ES-I3 (cell line): Measurements from ENCODE around the gene GCNA.
A peak's percentile ranks its signal among the peaks of the same experiment; 100 is the strongest.

Experiments
- H3K36me3 ChIP-seq: 2 replicates; pipeline ENCODE4 v1.6.1; 2013; ENCODE audit warnings: mild to moderate bottlenecking, low read length, control low read depth, moderate library complexity; ENCODE audit not compliant: insufficient read depth
- H3K4me1 ChIP-seq: 2 replicates; pipeline ENCODE4 v1.6.1; 2013; ENCODE audit warnings: mild to moderate bottlenecking, control low read depth, low read length; ENCODE audit not compliant: insufficient read depth
- H3K9ac ChIP-seq: 2 replicates; pipeline ENCODE4 v1.6.1; 2013; ENCODE audit warnings: low read depth, mild to moderate bottlenecking, low read length, moderate library complexity
- H3K9me3 ChIP-seq: 2 replicates; pipeline ENCODE4 v1.6.1; 2013; ENCODE audit warnings: mild to moderate bottlenecking, low read length, moderate library complexity; ENCODE audit not compliant: control insufficient read depth, insufficient read depth

Gene GCNA

DNA sequence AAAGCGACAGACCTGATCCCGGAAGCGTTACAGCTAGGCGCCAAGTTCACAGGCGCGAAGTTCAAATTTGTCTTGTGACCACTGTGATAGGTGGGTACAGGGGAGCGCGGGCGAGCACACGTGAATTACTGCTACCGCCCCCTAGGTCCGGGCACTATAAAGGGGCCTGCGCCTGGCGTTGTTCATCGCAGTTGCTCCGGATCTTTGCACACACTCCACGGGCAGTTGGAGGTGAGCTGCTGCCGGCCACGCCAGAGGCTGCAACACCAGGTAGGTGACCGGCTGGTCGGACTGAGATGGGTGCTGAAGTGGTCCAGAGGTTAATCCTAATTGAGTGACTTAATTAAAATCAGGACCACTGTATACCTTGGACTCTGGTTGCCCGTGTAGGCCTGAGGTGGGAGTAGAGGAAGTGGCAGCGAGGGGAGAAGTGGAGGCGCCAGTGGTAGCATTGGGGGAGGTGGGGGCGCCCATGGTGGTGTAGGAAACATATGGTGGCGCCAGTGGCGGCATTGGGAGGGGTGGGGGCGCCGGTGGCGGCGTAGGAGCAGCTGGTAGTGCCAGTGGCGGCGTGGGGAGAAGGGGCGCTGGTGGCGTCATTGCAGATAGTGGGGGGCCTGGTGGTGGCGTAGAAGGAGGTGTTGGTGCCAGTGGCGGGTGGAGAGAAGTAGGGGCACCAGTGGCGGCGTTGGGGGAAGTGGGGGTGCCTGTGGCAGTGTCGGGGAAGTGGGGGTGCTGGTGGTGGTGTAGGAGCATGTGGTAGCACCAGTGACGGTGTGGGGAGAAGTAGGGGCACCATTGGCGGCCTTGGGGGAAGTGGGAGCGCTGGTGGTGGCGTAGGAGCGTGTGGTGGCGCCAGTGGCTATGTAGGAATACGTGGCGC lies at the start of gene GCNA:
TSS of gene GCNA (plus strand) at position 185 of the 883 bp plus-strand sequence. CDS start 2,385 bp downstream, outside the sequence.
- no peaks in the 10 kb centered on the region for H3K4me1 ChIP-seq
- H3K9ac ChIP-seq: no peak within 1 kb of the TSS
- no peaks in the 10 kb centered on the region for H3K36me3 ChIP-seq
- no peaks in the 10 kb centered on the region for H3K9me3 ChIP-seq

- no peaks in the 10 kb centered on the region for H3K36me3 ChIP-seq
- H3K9ac ChIP-seq: peak overlapping the region; percentile 52
- no peaks in the 10 kb centered on the region; the same call in 1 of the 2 replicates for H3K4me1 ChIP-seq
- H3K9me3 ChIP-seq: no peaks in the 10 kb centered on the region
Measured at GRCh38 chrX:71532078-71532752, 46.0 kb upstream of the GCNA start.

GRCh38 chrX:71532753-71533425 lies 45.3 kb upstream of the GCNA start, which contains the start of gene OGT:
Gene OGT, plus strand, starts transcription at chrX:71533104. Its CDS starts 196 bp downstream, at chrX:71533300.
- no peaks in the 10 kb centered on the region for H3K9me3 ChIP-seq
- H3K9ac ChIP-seq: peak within 1 kb of the TSS; percentile 90
- H3K4me1 ChIP-seq: no peaks in the 10 kb centered on the region; the same call in 1 of the 2 replicates
- H3K36me3 ChIP-seq: peaks cover 3% of the 10 kb centered on the region; the same call in 1 of the 2 replicates

DNA sequence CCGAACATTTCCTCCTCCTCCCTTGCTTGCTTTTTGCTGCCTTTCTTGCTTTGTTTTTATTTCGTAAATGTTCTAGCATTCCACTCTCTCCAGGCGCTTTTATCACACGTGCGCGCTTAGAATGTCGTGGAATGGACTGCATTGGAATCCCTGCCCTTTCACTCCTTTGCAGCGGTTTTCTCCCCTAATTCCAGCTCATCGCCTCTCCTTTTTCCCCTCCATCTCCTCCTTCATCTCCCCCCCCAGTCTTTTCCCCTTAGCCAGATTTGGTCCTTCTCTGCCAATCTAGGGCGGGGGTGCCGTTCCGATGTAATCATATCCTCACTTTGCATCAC lies 44.8 kb upstream of the GCNA start:
- peaks cover 3% of the 10 kb centered on the region; the same call in 1 of the 2 replicates for H3K36me3 ChIP-seq
- no peaks in the 10 kb centered on the region; the same call in 1 of the 2 replicates for H3K4me1 ChIP-seq
- no peaks in the 10 kb centered on the region for H3K9me3 ChIP-seq
- H3K9ac ChIP-seq: peak overlapping the region; percentile 90

- Histone ChIP-seq H3K36me3 (peaks cover 3% of the 10 kb centered on the region; the same call in 1 of the 2 replicates), H3K4me1 (no peaks in the 10 kb centered on the region; the same call in 1 of the 2 replicates), H3K9me3 (no peaks in the 10 kb centered on the region), H3K9ac (peak overlapping the region; percentile 90)
Measured at GRCh38 chrX:71533851-71534561, 44.2 kb upstream of the GCNA start.

GRCh38 chrX:71534773-71535544 lies 43.3 kb upstream of the GCNA start:
- peak overlapping the region; percentile 90 for H3K9ac ChIP-seq
- H3K4me1 ChIP-seq: no peaks in the 10 kb centered on the region; the same call in 1 of the 2 replicates
- peaks cover 3% of the 10 kb centered on the region; the same call in 1 of the 2 replicates for H3K36me3 ChIP-seq
- H3K9me3 ChIP-seq: no peaks in the 10 kb centered on the region

DNA sequence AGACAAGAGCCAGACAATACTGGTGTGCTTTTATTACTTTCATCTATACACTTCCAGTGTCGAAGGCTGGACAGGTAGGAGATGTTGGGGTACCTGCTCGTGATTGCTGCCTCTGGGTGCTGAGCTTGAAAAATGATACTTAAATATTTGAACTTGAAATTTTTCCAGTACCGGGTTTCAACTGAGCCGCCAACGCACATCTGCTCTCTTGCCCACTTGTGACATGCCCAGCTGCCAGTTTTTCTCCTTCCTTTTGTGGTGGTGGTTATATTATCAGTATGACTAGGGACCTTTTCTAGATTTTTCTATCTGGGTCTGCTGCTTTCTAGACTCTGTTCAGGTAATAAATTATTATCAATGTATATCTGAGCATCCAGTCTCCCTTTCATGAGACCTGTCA lies 42.0 kb upstream of the GCNA start:
- Histone ChIP-seq H3K36me3 (peaks cover 3% of the 10 kb centered on the region; the same call in 1 of the 2 replicates), H3K4me1 (peaks cover 4% of the 10 kb centered on the region; the same call in 1 of the 2 replicates), H3K9ac (0 out of 2 replicates have a peak overlapping the region, but pooled peaks have one; percentile 6), H3K9me3 (no peaks in the 10 kb centered on the region)

DNA sequence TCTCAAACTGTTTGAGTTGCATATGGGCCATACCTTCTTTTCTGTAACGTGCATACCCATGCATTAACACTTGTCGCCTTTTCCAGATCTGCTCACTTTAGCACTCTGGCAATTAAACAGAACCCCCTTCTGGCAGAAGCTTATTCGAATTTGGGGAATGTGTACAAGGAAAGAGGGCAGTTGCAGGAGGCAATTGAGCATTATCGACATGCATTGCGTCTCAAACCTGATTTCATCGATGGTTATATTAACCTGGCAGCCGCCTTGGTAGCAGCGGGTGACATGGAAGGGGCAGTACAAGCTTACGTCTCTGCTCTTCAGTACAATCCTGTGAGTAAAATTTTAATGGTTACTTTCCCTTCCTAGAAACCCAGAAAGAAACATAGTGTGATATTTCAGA lies 40.5 kb upstream of the GCNA start:
- H3K4me1 ChIP-seq: peaks cover 14% of the 10 kb centered on the region; the same call in 1 of the 2 replicates
- no peak overlapping the region for H3K9ac ChIP-seq
- no peaks in the 10 kb centered on the region for H3K9me3 ChIP-seq
- H3K36me3 ChIP-seq: peaks cover 3% of the 10 kb centered on the region; the same call in 1 of the 2 replicates

DNA sequence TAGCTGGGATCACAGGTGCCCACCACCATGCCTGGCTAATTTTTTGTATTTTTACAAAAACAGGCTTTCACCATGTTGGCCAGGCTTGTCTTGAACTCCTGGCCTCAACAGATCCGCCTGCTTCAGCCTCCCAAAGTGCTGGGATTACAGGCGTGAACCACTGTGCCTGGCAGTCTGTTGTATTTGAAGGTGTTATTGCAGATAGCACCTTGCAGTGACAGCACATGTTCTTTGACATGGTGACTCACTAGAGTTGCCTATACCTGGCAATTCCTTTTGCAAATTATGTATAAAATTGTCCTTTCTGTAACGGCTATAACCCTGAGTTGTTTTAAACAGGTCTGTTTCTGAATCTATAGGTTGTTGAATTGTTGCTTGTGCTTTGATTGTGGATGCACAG lies 37.4 kb upstream of the GCNA start:
- no peaks in the 10 kb centered on the region for H3K9me3 ChIP-seq
- H3K4me1 ChIP-seq: peaks cover 25% of the 10 kb centered on the region; the same call in 1 of the 2 replicates
- peaks cover 6% of the 10 kb centered on the region; the same call in 1 of the 2 replicates for H3K36me3 ChIP-seq
- H3K9ac ChIP-seq: no peak overlapping the region

DNA sequence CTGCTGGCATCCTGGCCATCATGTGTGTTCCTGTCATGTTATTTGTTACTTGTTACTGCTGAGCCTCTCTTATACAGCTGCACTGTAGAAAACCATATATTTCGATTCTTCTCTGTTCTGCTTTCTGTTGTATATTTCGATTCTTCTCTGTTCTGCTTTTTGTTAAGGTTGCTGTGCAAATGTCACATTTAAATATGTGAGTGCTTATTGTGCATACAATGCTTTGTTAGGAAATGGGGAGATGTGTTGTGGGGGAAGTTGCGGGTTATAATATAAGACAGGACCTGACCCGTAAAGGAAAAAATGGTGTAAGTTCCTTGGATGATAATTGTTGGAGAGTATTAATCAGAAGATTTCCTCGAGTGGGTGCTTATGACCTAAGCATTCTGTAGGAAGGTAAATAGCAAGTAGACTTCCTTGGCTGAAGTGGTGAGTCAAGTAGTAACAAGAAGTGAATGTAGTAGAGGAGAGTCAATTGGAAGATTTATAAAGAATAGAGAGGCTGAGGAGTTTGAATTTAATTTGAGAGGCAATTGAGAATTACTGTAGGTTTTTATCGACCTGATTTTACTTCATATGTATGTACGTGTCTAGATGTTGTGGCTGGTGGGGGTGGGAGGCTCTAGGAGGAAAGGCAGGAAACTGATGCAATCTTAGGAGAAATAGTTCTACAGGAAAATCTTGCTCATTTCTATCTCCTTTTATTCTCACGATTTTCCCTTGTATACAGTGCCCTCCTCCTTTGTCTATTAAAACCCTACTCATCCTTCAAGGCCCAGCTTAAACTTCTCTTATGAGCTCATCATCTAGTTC lies 36.8 kb upstream of the GCNA start:
- H3K9ac ChIP-seq: no peak overlapping the region
- H3K4me1 ChIP-seq: peaks cover 25% of the 10 kb centered on the region; the same call in 1 of the 2 replicates
- peaks cover 6% of the 10 kb centered on the region; the same call in 1 of the 2 replicates for H3K36me3 ChIP-seq

DNA sequence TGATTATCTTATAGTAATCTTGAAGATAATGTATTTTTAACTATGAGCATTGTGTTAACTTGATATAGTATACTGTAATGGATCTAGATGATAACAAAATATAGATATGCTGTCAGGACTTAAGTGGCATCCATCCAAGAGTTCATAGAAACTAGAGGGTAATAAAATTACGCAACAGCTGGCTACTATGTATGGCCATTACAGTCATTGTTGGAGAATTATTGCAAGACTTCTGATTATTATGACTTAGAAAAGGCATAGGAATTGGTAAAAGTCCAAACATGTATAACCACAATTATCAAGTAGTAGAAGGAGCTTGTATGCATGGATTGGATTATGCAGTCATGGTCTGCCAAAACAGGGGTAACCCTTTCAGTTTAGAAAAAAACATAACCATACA lies 35.8 kb upstream of the GCNA start:
- Histone ChIP-seq H3K9ac (no peak overlapping the region), H3K36me3 (peaks cover 15% of the 10 kb centered on the region; the same call in 1 of the 2 replicates), H3K9me3 (no peaks in the 10 kb centered on the region), H3K4me1 (peaks cover 25% of the 10 kb centered on the region; the same call in 1 of the 2 replicates)

More for the DNA sequence above, 36.8 kb upstream of the GCNA start:
- no peaks in the 10 kb centered on the region for H3K9me3 ChIP-seq

DNA sequence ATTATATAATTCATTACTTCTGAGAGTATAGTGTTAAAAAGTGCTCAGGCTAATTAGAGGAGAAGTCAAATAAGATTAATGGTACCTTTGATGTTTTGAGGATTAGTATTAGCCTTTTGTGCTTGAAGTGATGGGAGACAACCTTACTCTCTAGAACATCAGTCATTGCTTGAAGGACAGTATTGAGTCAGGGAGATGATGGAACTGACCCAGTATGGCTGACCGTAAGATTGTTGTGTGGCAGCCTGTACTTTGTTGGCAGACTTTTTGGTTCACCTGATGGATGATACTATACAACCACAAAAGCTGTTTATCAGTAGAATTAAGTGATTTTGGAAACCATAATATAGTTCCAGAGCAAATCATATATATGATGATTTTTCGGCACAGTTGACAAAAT lies 35.4 kb upstream of the GCNA start:
- no peak overlapping the region for H3K9ac ChIP-seq
- peaks cover 25% of the 10 kb centered on the region; the same call in 1 of the 2 replicates for H3K4me1 ChIP-seq
- peaks cover 13% of the 10 kb centered on the region; the same call in 1 of the 2 replicates for H3K36me3 ChIP-seq
- no peaks in the 10 kb centered on the region for H3K9me3 ChIP-seq
